ENCODE data around the gene C2CD2L.
"Not testable (repeated sequence)": the region's sequence is repeated elsewhere in the genome, so short reads cannot be mapped to it uniquely, and the experiment has no call there.

Gene C2CD2L

DNA sequence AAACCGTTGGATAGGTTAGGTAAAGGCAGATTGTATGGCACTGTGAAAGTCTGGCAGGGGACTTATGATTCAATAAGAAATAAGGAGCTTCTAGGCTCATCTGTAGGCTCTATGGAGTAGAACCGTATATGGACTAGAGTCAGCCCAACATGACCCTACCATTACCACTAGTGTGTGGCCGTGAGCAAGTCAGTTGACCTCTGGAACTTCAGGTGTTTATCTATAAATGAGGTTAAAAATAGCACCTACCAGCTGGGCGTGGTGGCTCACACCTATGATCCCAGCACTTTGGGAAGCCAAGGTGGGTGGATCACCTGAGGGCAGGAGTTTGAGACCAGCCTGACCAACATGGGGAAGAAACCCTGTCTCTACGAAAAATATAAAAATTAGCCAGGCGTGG lies 18.7 kb downstream of the C2CD2L start:
- no peak for TF ChIP-seq FOXP2 (optimal IDR thresholded peaks at IDR 0.05; ENCODE audit: control extremely low read depth, extremely low read length, insufficient read depth)
- TF ChIP-seq EZH2 (IDR thresholded peaks at IDR 0.05), result no peak
- no peak for TF ChIP-seq POLR2AphosphoS5 (IDR thresholded peaks at IDR 0.05; ENCODE audit: borderline replicate concordance, low read depth, low read length)
- H3K9me3 ChIP-seq (ENCODE audit: low read depth, low read length), result no peaks in the 10 kb centered on the region
- no peak overlapping the region for H3K4me3 ChIP-seq
- no peak overlapping the region for H3K27ac ChIP-seq
- peaks cover 17% of the 10 kb centered on the region; the same call in 1 of the 2 replicates for H3K36me3 ChIP-seq (ENCODE audit: insufficient read depth, low read length)
- no peak overlapping the region for H3K9ac ChIP-seq (ENCODE audit: insufficient read length)
- DNase-seq (ENCODE audit: low read depth, low spot score), result no peak

DNA sequence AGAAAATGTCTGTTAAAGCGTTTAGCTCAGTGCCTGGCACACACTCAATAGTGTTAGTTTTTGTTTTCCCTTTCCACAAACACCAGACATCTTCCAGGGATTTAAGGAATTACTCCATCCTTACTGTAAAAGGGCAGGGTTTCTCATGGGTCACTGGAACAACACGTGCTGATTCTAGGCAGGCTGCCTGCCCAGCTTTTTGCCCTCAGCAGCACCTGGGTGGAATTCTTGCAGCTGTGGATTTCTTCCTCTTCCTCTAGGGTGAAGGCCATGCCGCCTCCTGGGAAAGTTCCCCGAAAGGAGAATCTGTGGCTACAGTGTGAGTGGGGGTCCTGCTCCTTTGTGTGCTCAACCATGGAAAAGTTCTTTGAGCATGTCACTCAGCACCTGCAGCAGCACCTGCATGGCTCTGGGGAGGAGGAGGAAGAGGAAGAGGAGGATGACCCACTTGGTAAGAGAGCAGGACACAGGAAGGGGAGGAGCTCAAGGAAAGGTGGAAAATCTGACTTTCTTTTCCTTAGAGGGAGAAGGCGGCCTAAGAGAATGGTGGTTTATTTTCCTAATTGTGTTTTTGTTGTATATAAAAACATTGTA lies 19.6 kb downstream of the C2CD2L start:
- Histone ChIP-seq H3K4me3 (no peak overlapping the region), H3K27ac (no peak overlapping the region), H3K9ac (ENCODE audit: insufficient read length) (no peak overlapping the region), H3K36me3 (ENCODE audit: insufficient read depth, low read length) (peaks cover 17% of the 10 kb centered on the region; the same call in 1 of the 2 replicates), H3K9me3 (ENCODE audit: low read depth, low read length) (no peaks in the 10 kb centered on the region)
- TF ChIP-seq POLR2AphosphoS5 (IDR thresholded peaks at IDR 0.05; ENCODE audit: borderline replicate concordance, low read depth, low read length), result no peak
- no peak for TF ChIP-seq FOXP2 (optimal IDR thresholded peaks at IDR 0.05; ENCODE audit: control extremely low read depth, extremely low read length, insufficient read depth)
- no peak for TF ChIP-seq EZH2 (IDR thresholded peaks at IDR 0.05)
- no peak for DNase-seq (ENCODE audit: low read depth, low spot score)

DNA sequence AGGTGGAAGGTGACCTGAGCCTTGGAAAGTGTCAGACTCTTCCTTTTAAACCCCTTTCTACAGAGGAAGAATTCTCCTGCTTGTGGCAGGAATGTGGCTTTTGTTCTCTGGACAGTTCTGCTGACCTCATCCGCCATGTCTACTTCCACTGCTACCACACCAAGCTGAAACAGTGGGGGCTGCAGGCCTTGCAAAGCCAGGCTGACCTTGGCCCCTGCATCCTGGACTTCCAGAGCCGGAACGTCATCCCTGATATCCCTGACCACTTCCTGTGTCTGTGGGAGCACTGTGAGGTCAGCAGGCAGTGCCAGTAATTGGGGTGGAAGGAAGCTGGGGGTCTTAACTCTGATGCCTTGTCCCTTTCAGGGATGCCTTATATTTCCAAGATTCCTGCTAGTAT lies 23.5 kb downstream of the C2CD2L start:
- no peak overlapping the region for H3K9ac ChIP-seq (ENCODE audit: insufficient read length)
- DNase-seq (ENCODE audit: low read depth, low spot score), result no peak
- no peaks in the 10 kb centered on the region for H3K9me3 ChIP-seq (ENCODE audit: low read depth, low read length)
- H3K36me3 ChIP-seq (ENCODE audit: insufficient read depth, low read length), result peaks cover 29% of the 10 kb centered on the region; the same call in 1 of the 2 replicates
- no peak overlapping the region for H3K27ac ChIP-seq
- H3K4me3 ChIP-seq, result no peak overlapping the region
- no peak for TF ChIP-seq EZH2 (IDR thresholded peaks at IDR 0.05)
- no peak for TF ChIP-seq POLR2AphosphoS5 (IDR thresholded peaks at IDR 0.05; ENCODE audit: borderline replicate concordance, low read depth, low read length)
- no peak for TF ChIP-seq FOXP2 (optimal IDR thresholded peaks at IDR 0.05; ENCODE audit: control extremely low read depth, extremely low read length, insufficient read depth)

DNA sequence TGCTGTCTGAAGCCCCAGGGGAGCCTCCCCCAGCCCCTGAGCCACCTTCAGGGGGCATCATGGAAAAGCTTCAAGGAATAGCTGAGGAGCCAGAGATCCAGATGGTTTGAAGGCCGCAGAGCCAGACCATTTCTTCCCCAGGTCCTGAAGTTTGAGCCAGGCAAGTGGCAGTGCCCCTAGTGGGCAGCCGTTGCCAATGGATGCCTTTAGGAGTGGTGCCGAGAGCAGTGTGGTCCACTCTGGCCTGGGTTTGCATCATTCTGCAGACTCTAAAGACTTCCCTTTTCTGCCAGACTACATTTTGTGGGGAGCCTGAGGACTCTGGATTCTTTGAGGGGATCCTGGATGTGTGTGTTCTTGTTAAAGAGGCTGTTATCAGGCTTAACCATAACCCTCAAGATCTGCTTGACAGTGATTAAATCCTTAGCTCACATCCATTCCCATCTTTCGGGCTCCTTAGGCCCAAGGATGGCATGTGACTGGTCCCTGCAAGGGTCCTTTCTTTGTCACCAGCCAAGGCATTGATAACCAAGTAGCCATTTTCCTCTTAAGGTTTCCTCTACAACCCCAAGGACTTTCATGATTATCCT lies 27.3 kb downstream of the C2CD2L start:
- Histone ChIP-seq H3K4me3 (no peak overlapping the region), H3K9ac (ENCODE audit: insufficient read length) (no peak overlapping the region), H3K27ac (no peak overlapping the region), H3K9me3 (ENCODE audit: low read depth, low read length) (no peaks in the 10 kb centered on the region), H3K36me3 (ENCODE audit: insufficient read depth, low read length) (peaks cover 29% of the 10 kb centered on the region; the same call in 1 of the 2 replicates)
- DNase-seq (ENCODE audit: low read depth, low spot score), result no peak
- TF ChIP-seq EZH2 (IDR thresholded peaks at IDR 0.05) (no peak), POLR2AphosphoS5 (IDR thresholded peaks at IDR 0.05; ENCODE audit: borderline replicate concordance, low read depth, low read length) (no peak), FOXP2 (optimal IDR thresholded peaks at IDR 0.05; ENCODE audit: control extremely low read depth, extremely low read length, insufficient read depth) (no peak)

DNA sequence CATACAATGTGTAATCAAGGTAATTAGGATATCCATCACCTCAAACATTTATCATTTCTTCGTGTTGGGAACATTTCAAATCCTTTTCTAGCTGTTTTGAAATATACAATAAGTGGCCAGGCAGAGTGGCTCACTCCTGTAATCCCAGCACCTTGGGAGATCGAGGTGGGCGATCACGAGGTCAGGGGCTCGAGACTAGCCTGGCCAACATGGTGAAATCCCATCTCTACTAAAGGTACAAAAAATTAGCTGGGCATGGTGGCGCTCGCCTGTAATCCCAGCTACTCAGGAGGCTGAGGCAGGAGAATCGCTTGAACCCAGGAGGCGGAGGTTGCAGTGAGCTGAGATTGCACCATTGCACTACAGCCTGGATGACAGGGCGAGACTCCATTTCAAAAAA lies 32.1 kb downstream of the C2CD2L start:
- not testable (repeated sequence) for H3K36me3 ChIP-seq (ENCODE audit: insufficient read depth, low read length); H3K4me3 ChIP-seq; DNase-seq (ENCODE audit: low read depth, low spot score); H3K9me3 ChIP-seq (ENCODE audit: low read depth, low read length); H3K9ac ChIP-seq (ENCODE audit: insufficient read length); H3K27ac ChIP-seq

DNA sequence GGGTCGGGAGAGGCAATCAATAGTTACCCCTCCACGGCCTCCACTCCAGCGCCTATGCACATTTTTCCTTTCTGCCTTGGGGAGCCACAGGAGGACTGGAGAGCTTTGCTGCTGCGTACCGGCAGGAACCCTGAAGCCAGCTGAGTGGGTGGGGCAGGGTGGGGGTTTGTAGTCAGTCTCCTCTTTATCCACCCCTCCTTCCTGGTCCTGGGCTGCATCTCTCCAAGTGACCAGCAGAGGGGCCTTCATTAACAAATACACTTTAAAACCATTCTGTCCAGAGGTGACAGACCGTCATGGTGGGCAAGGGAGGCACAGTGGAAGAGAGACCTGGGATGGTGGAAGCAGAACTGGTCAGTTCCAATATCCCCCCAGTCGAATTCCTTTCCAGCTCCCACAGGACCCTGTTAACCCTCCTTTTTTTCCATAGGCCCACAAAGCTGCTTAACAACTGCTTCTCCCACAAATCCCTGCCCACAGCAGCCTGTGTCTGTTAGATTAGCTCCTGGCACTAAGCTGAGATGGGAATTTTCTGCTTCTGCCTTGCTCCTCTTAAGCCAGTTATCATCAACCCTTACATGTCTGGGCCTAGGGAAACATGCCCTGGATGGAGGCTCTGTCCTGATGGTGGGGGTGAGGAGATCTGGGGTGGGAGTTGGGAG lies 37.8 kb downstream of the C2CD2L start:
- no peak overlapping the region for H3K9ac ChIP-seq (ENCODE audit: insufficient read length)
- no peak for TF ChIP-seq POLR2AphosphoS5 (IDR thresholded peaks at IDR 0.05; ENCODE audit: borderline replicate concordance, low read depth, low read length)
- TF ChIP-seq FOXP2 (optimal IDR thresholded peaks at IDR 0.05; ENCODE audit: control extremely low read depth, extremely low read length, insufficient read depth), result no peak
- TF ChIP-seq EZH2 (IDR thresholded peaks at IDR 0.05), result no peak
- H3K9me3 ChIP-seq (ENCODE audit: low read depth, low read length), result no peaks in the 10 kb centered on the region
- no peaks in the 10 kb centered on the region for H3K36me3 ChIP-seq (ENCODE audit: insufficient read depth, low read length)
- DNase-seq (ENCODE audit: low read depth, low spot score), result no peak
- no peak overlapping the region for H3K27ac ChIP-seq
- H3K4me3 ChIP-seq, result no peak overlapping the region

DNA sequence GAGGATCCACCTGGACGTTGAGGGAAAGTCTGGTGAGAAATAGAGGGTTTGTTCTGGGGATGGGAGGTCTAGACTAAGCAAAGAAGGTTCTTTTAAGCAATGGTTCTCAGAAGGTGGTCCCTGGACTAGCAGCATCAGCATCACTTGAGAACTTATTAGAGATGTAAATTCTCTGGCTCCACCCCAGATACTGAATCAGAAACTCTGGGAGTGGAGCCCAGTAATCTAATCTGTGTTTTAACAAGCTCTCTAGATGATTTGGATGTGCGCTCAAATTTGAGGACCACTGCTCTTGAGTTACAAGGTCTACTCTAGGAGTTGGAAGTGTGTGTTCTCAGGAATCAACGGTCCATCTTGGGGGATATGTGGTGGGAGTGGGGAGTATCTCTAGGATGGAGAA lies 38.4 kb downstream of the C2CD2L start:
- TF ChIP-seq EZH2 (IDR thresholded peaks at IDR 0.05) (no peak), POLR2AphosphoS5 (IDR thresholded peaks at IDR 0.05; ENCODE audit: borderline replicate concordance, low read depth, low read length) (no peak), FOXP2 (optimal IDR thresholded peaks at IDR 0.05; ENCODE audit: control extremely low read depth, extremely low read length, insufficient read depth) (no peak)
- Histone ChIP-seq H3K9me3 (ENCODE audit: low read depth, low read length) (no peaks in the 10 kb centered on the region), H3K4me3 (no peak overlapping the region), H3K36me3 (ENCODE audit: insufficient read depth, low read length) (no peaks in the 10 kb centered on the region), H3K27ac (no peak overlapping the region), H3K9ac (ENCODE audit: insufficient read length) (no peak overlapping the region)
- no peak for DNase-seq (ENCODE audit: low read depth, low spot score)

DNA sequence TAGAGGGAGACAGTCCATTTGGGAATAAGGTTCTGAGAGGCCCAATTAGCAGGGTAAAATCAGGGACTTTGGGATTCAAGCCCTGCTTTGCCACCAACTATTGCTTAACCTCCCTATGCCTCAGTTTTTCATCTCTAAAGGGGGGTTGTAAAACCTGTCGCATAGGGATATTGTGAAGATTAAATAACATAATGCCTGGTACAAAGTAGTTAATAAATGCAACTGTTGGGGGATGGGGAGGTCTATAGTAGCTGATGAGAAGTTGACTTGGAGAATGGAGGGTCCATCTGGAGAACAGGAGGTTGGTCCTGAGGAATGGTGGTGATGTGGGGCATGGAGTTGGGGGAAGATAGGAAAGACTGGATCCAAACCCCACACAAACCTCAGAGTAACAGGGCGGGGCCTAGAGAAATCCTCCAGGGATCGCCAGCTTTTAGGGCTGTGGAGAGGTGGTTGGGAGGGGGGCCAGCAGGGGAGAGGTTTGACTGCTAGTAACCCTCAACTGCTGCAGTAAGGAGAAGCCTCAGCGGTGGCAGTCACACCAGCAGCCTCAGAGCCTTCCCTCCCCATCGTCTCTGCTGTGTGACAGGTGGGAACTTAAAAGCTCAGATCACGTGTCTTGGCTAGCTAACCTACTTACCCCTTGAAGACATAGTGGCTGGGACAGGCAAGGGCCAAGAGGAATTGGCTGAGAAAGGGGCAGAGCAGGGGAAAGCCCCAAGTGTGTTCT lies 40.6 kb downstream of the C2CD2L start:
- no peak for DNase-seq (ENCODE audit: low read depth, low spot score)
- H3K4me3 ChIP-seq, result no peak overlapping the region
- H3K27ac ChIP-seq, result no peak overlapping the region
- no peaks in the 10 kb centered on the region for H3K9me3 ChIP-seq (ENCODE audit: low read depth, low read length)
- no peaks in the 10 kb centered on the region for H3K36me3 ChIP-seq (ENCODE audit: insufficient read depth, low read length)
- TF ChIP-seq POLR2AphosphoS5 (IDR thresholded peaks at IDR 0.05; ENCODE audit: borderline replicate concordance, low read depth, low read length) (no peak), EZH2 (IDR thresholded peaks at IDR 0.05) (no peak), FOXP2 (optimal IDR thresholded peaks at IDR 0.05; ENCODE audit: control extremely low read depth, extremely low read length, insufficient read depth) (no peak)
- no peak overlapping the region for H3K9ac ChIP-seq (ENCODE audit: insufficient read length)
